Testis (tissue), 2 donors: ENCODE measurements around the gene PPM1D.
"Not testable (repeated sequence)": the region's sequence is repeated elsewhere in the genome, so short reads cannot be mapped to it uniquely, and the experiment has no call there.

ENCODE experiments used
- POLR2A ChIP-seq: fragments of 450-650 bp; IDR thresholded peaks from one replicate; pipeline ENCODE4 v1.6.1; 2017; ENCODE audit warnings: antibody characterized with exemption, mild to moderate bottlenecking, moderate library complexity
- TF ChIP-seq, protein P1 (sequence below), 3 experiments: fragments of 450-650 bp in 2 of 3; fragments of 200-600 bp in 1 of 3; sonication (generic) in 1 of 3; IDR thresholded peaks; one replicate each; pipeline ENCODE4 v1.5.1; 2016 to 2019; ENCODE audit warnings: antibody characterized with exemption in 3 of 3, mild to moderate bottlenecking in 2 of 3, moderate library complexity in 1 of 3

DNA sequence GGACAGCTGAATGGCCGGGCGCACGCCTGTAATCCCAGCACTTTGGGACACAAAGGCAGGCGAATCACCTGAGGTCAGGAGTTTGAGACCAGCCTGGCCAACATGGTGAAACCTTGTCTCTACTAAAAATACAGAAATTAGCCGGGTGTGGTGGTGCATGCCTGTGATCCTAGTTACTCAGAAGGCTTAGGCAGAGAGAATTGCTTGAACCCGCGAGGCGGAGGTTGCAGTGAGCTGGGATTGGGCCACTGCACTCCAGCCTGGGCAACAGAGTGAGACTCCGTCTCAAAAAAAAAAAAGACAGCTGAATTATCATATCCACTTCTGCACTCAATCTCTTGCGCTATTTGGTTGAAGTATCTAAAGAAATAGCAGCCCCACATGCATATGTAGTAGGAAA is 3.5 kb downstream of the PPM1D start:
- TF ChIP-seq, protein P1, sequence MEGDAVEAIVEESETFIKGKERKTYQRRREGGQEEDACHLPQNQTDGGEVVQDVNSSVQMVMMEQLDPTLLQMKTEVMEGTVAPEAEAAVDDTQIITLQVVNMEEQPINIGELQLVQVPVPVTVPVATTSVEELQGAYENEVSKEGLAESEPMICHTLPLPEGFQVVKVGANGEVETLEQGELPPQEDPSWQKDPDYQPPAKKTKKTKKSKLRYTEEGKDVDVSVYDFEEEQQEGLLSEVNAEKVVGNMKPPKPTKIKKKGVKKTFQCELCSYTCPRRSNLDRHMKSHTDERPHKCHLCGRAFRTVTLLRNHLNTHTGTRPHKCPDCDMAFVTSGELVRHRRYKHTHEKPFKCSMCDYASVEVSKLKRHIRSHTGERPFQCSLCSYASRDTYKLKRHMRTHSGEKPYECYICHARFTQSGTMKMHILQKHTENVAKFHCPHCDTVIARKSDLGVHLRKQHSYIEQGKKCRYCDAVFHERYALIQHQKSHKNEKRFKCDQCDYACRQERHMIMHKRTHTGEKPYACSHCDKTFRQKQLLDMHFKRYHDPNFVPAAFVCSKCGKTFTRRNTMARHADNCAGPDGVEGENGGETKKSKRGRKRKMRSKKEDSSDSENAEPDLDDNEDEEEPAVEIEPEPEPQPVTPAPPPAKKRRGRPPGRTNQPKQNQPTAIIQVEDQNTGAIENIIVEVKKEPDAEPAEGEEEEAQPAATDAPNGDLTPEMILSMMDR (IDR thresholded peaks at IDR 0.05) = not testable (repeated sequence)
- TF ChIP-seq POLR2A = not testable (repeated sequence)
